Endothelial cell (in vitro differentiated cells): ENCODE measurements around the gene KDSR. TPM values are rescaled to one million over a fixed set of nuclear protein-coding genes. Genes with fewer than 3 reads are reported as not detected.

Source experiments
- DNase-seq: peaks from one replicate; pipeline ENCODE4 v3.0.0; 2021; ENCODE audit warnings: low spot score
- H3K27ac Mint-ChIP-seq: one replicate; pipeline ENCODE4 v1.8.0; 2021; ENCODE audit warnings: mixed read lengths, inconsistent platforms; ENCODE audit not compliant: unreplicated experiment
- H3K27me3 Mint-ChIP-seq: one replicate; pipeline ENCODE4 v1.8.0; 2021; ENCODE audit warnings: mild to moderate bottlenecking, moderate library complexity, mixed read lengths, inconsistent platforms; ENCODE audit not compliant: unreplicated experiment
- H3K36me3 Mint-ChIP-seq: one replicate; pipeline ENCODE4 v1.8.0; 2021; ENCODE audit warnings: mild to moderate bottlenecking, low read depth, mixed read lengths, inconsistent platforms; ENCODE audit not compliant: unreplicated experiment
- H3K4me1 Mint-ChIP-seq: one replicate; pipeline ENCODE4 v1.8.0; 2021; ENCODE audit warnings: mild to moderate bottlenecking, mixed read lengths, inconsistent platforms; ENCODE audit not compliant: unreplicated experiment
- H3K4me3 Mint-ChIP-seq: one replicate; pipeline ENCODE4 v1.8.0; 2021; ENCODE audit warnings: mild to moderate bottlenecking, mixed read lengths, inconsistent platforms; ENCODE audit not compliant: unreplicated experiment
- H3K9me3 Mint-ChIP-seq: one replicate; pipeline ENCODE4 v1.8.0; 2021; ENCODE audit warnings: mixed read lengths, inconsistent platforms; ENCODE audit not compliant: unreplicated experiment
- total RNA-seq: library from RNA; stranded (reverse); fragmentation: NEBNext Ultra II Directional; extraction: Animal tissue kit (Norgen Biotek cat#: 25700); gene quantifications from one replicate; pipeline ENCODE4 v1.2.1, GENCODE V29; 2021; ENCODE audit not compliant: unreplicated experiment
- TF ChIP-seq, protein P1 (sequence below): fragments of 200-600 bp; sonication (generic); IDR thresholded peaks from one replicate; pipeline ENCODE4 v1.5.0; 2021; ENCODE audit warnings: antibody characterized with exemption; ENCODE audit not compliant: unreplicated experiment

Gene KDSR
- total RNA-seq, 1 donor from 2014 or later: 23.9 TPM

GRCh38 chr18:63312737-63313395 lies 54.1 kb downstream of the KDSR start:
- Mint-ChIP-seq H3K27me3 (peaks cover 2% of the 10 kb centered on the region), H3K9me3 (no peaks in the 10 kb centered on the region), H3K27ac (no peak overlapping the region), H3K4me1 (peaks cover 10% of the 10 kb centered on the region), H3K4me3 (no peak overlapping the region), H3K36me3 (no peaks in the 10 kb centered on the region)
- no peak for DNase-seq
- TF ChIP-seq, protein P1, sequence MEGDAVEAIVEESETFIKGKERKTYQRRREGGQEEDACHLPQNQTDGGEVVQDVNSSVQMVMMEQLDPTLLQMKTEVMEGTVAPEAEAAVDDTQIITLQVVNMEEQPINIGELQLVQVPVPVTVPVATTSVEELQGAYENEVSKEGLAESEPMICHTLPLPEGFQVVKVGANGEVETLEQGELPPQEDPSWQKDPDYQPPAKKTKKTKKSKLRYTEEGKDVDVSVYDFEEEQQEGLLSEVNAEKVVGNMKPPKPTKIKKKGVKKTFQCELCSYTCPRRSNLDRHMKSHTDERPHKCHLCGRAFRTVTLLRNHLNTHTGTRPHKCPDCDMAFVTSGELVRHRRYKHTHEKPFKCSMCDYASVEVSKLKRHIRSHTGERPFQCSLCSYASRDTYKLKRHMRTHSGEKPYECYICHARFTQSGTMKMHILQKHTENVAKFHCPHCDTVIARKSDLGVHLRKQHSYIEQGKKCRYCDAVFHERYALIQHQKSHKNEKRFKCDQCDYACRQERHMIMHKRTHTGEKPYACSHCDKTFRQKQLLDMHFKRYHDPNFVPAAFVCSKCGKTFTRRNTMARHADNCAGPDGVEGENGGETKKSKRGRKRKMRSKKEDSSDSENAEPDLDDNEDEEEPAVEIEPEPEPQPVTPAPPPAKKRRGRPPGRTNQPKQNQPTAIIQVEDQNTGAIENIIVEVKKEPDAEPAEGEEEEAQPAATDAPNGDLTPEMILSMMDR: no peak

- Mint-ChIP-seq H3K4me3 (no peak overlapping the region), H3K4me1 (peaks cover 3% of the 10 kb centered on the region), H3K9me3 (no peaks in the 10 kb centered on the region), H3K27ac (no peak overlapping the region), H3K36me3 (no peaks in the 10 kb centered on the region), H3K27me3 (peaks cover 2% of the 10 kb centered on the region)
- no peak for DNase-seq
- TF ChIP-seq, protein P1: no peak
Measured at GRCh38 chr18:63312019-63312409, 55.0 kb downstream of the KDSR start.

DNA sequence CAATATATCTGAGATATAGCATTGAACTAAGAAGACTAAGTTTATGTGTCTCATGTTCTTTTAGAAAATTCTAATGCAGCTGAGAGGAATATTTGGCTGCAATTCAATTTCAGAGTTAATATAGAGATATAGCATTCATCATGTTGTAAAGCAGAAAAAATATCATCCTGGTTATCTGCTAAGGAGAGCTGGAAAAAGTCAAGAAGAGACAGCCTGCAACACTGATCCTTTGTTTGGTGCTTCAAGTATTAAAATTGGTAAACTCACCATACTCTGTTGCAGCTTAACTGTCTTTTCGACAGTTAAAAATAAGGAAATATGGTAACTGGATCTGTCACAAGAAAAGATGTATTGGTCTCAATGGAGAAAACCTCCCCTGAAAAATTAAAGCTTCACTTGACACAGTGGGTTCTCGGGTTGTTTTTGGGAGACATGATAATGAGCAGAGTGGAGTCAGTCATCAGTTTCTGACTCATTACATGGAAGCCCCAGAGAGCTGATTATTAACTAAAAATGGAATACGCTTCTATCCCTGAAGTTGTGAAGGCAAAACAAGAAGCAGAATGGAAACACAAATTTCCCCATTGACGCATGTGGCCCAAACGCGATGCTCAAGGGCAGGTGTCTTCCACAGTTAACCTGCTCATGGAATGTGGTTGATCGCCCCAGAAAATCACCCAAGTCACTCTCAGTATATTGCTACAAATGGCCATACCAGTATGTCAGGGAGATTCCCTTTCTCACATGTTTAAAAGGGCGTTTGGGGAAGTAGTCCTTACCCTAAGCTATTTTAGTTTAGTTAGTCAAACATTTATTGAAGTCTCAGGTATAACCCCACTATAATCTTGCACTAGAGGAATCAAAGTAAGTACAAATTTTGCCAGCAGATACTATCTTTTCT lies 55.6 kb downstream of the KDSR start:
- no peaks in the 10 kb centered on the region for H3K27me3 Mint-ChIP-seq
- no peaks in the 10 kb centered on the region for H3K9me3 Mint-ChIP-seq
- no peak overlapping the region for H3K27ac Mint-ChIP-seq
- TF ChIP-seq, protein P1: no peak
- no peaks in the 10 kb centered on the region for H3K4me1 Mint-ChIP-seq
- no peak for DNase-seq
- no peaks in the 10 kb centered on the region for H3K36me3 Mint-ChIP-seq
- no peak overlapping the region for H3K4me3 Mint-ChIP-seq

DNA sequence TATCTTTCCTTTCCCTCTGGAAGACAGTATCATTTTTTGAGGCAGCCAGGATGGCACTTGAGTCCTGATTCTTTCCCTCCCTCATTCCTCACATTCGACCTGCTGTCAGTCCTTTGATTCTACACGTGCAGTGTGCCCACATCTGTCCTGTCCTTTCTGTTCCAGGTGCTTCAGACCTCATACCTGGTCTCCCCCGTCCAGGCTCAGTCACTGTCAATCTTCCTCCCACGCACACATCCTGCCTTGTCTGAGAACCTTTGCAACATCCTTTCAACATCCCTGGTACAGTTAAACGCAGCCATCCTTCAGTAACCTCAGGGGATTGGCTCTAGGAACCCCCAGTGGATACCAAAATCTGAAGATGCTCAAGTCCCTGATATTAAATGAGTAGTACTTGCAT lies 57.6 kb downstream of the KDSR start:
- Mint-ChIP-seq H3K27me3 (no peaks in the 10 kb centered on the region), H3K27ac (no peak overlapping the region), H3K4me3 (no peak overlapping the region), H3K4me1 (no peaks in the 10 kb centered on the region), H3K9me3 (no peaks in the 10 kb centered on the region), H3K36me3 (no peaks in the 10 kb centered on the region)
- TF ChIP-seq, protein P1: no peak
- DNase-seq: no peak

DNA sequence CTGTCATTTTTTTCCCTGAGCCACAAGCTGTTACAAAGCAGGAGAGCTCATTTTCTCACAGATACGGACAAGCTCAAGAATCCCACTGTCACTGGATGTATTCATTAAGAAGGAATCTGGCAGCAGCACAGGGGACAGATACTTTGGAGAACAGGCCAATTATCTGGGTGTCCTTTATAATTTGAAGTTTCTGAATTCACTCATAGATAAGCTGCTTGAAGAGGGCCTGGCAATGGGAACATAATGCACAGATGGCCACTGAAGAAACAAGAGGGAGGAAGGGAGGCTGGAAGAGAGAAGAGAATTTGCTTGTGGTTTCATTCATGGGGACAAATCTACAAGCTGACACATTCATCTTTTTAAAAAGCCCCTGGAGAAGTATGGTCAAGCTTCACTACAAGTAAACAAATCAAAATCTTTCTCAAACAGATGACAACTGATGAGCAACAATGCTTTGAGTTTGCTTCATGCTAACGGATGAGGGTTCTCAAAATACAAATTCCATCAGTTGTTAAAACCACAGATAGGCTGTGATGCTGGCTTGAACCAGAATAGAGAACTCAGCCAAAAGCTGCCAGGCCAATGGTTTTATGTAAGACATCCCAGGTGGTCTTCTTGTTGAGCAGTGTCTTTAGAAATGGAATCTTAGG lies 59.3 kb downstream of the KDSR start:
- no peak overlapping the region for H3K27ac Mint-ChIP-seq

More for the DNA sequence above, 59.3 kb downstream of the KDSR start:
- no peaks in the 10 kb centered on the region for H3K36me3 Mint-ChIP-seq
- no peaks in the 10 kb centered on the region for H3K9me3 Mint-ChIP-seq
- DNase-seq: no peak
- H3K27me3 Mint-ChIP-seq: no peaks in the 10 kb centered on the region
- H3K4me1 Mint-ChIP-seq: no peaks in the 10 kb centered on the region
- H3K4me3 Mint-ChIP-seq: no peak overlapping the region
- TF ChIP-seq, protein P1: no peak
